HEK293 (cell line): ENCODE results near the gene S100A8.

Experiments
- CTCF ChIA-PET: fragments of 350-600 bp; formaldehyde crosslinking; extraction: SDS; loops from one replicate; lab custom pipeline; 2021; ENCODE audit warnings: antibody characterized with exemption; lab: Yijun Ruan, JAX
- POLR2A ChIA-PET: fragments of 300-600 bp; formaldehyde crosslinking; extraction: SDS; loops from one replicate; lab custom pipeline; 2020; ENCODE audit warnings: antibody characterized with exemption, inconsistent platforms; lab: Yijun Ruan, JAX
- H3K27ac ChIP-seq: fragments of 200-500 bp; sonication (Bioruptor generic); 2 replicates; pipeline ENCODE4 v1.5.1; 2014; ENCODE audit warnings: low read depth, low read length, control low read depth, inconsistent platforms; ENCODE audit errors: extremely low read depth
- H3K36me3 ChIP-seq, 2 experiments: fragments of 200-500 bp in 1 of 2; sonication (Bioruptor generic) in 1 of 2; 1 replicate in 1 of 2; 2 replicates in 1 of 2; pipeline ENCODE4 v1.5.1; 2014 to 2017; ENCODE audit warnings: inconsistent platforms in 2 of 2, low read length in 2 of 2; ENCODE audit not compliant: control insufficient read depth in 2 of 2, insufficient read depth in 1 of 2
- H3K4me1 ChIP-seq: fragments of 200-500 bp; sonication (Bioruptor generic); 2 replicates; pipeline ENCODE4 v1.5.1; 2014; ENCODE audit warnings: mild to moderate bottlenecking, low read length, inconsistent platforms; ENCODE audit not compliant: control insufficient read depth, insufficient read depth
- H3K4me3 ChIP-seq: 2 replicates; pipeline ENCODE4 v1.5.1; 2011; ENCODE audit warnings: low read depth, mild to moderate bottlenecking, control low read depth, low read length, moderate library complexity
- H3K9me3 ChIP-seq: fragments of 200-500 bp; sonication (Bioruptor generic); 2 replicates; pipeline ENCODE4 v1.5.1; 2014; ENCODE audit warnings: low read depth, low read length, inconsistent platforms; ENCODE audit not compliant: control insufficient read depth, insufficient read depth
- GLI2 ChIP-seq: fragments of 450-650 bp; formaldehyde crosslinking; IDR thresholded peaks from 2 replicates; pipeline ENCODE4; 2017; ENCODE audit warnings: missing biosample characterization, missing genetic modification characterization, low read depth, borderline replicate concordance
- KLF7 ChIP-seq: fragments of 450-650 bp; formaldehyde crosslinking; IDR thresholded peaks from 2 replicates; pipeline ENCODE4 v1.5.1; 2016; ENCODE audit warnings: missing biosample characterization, missing genetic modification characterization, borderline replicate concordance
- PRDM4 ChIP-seq: fragments of 450-650 bp; formaldehyde crosslinking; IDR thresholded peaks from 2 replicates; pipeline ENCODE4 v1.5.1; 2017; ENCODE audit warnings: missing biosample characterization, missing genetic modification characterization
- SALL2 ChIP-seq: fragments of 450-650 bp; formaldehyde crosslinking; IDR thresholded peaks from 2 replicates; pipeline ENCODE4 v1.5.0; 2017; ENCODE audit warnings: missing biosample characterization, mild to moderate bottlenecking, missing genetic modification characterization, borderline replicate concordance
- SETDB1 ChIP-seq: IDR thresholded peaks from one replicate; pipeline ENCODE4 v1.6.1; 2017; ENCODE audit warnings: mild to moderate bottlenecking, low read length, moderate library complexity, mixed read lengths; ENCODE audit not compliant: insufficient read length
- SP2 ChIP-seq: fragments of 450-650 bp; formaldehyde crosslinking; IDR thresholded peaks from 2 replicates; pipeline ENCODE4 v1.5.1; 2016; ENCODE audit warnings: missing biosample characterization, missing genetic modification characterization
- ZFP3 ChIP-seq: fragments of 450-650 bp; formaldehyde crosslinking; IDR thresholded peaks from 2 replicates; pipeline ENCODE4 v1.5.1; 2016; ENCODE audit warnings: low read depth, missing biosample characterization, missing genetic modification characterization
- ZFP69B ChIP-seq: fragments of 450-650 bp; formaldehyde crosslinking; IDR thresholded peaks from 2 replicates; pipeline ENCODE4 v1.5.1; 2016; ENCODE audit warnings: missing biosample characterization, missing genetic modification characterization
- ZNF175 ChIP-seq: fragments of 450-650 bp; formaldehyde crosslinking; IDR thresholded peaks from 2 replicates; pipeline ENCODE4 v1.5.1; 2016; ENCODE audit warnings: missing biosample characterization, missing genetic modification characterization
- ZNF202 ChIP-seq: fragments of 450-650 bp; formaldehyde crosslinking; IDR thresholded peaks from 2 replicates; pipeline ENCODE4 v1.5.1; 2016; ENCODE audit warnings: missing biosample characterization, missing genetic modification characterization, borderline replicate concordance
- ZNF274 ChIP-seq, 2 experiments: fragments of 200-500 bp in 1 of 2; fragments of 450-650 bp in 1 of 2; sonication (Bioruptor generic) in 1 of 2; formaldehyde crosslinking in 1 of 2; IDR thresholded peaks; 2 replicates each; pipeline versions ENCODE4 v1.5.1 to v1.6.1; 2014 to 2016; ENCODE audit warnings: borderline replicate concordance in 1 of 2, inconsistent platforms in 1 of 2, low read length in 1 of 2, missing biosample characterization in 1 of 2, missing genetic modification characterization in 1 of 2
- ZNF350 ChIP-seq: fragments of 450-650 bp; formaldehyde crosslinking; IDR thresholded peaks from 2 replicates; pipeline ENCODE4 v1.5.0; 2017; ENCODE audit warnings: missing biosample characterization, mild to moderate bottlenecking, missing genetic modification characterization
- ZNF366 ChIP-seq: fragments of 450-650 bp; formaldehyde crosslinking; conservative IDR thresholded peaks from 2 replicates; pipeline ENCODE4 v1.5.1; 2016; ENCODE audit warnings: missing biosample characterization, missing genetic modification characterization
- ZNF391 ChIP-seq: fragments of 450-650 bp; formaldehyde crosslinking; IDR thresholded peaks from 2 replicates; pipeline ENCODE4 v1.5.1; 2016; ENCODE audit warnings: low read depth, missing biosample characterization, missing genetic modification characterization, borderline replicate concordance
- ZNF416 ChIP-seq: fragments of 450-650 bp; formaldehyde crosslinking; IDR thresholded peaks from 2 replicates; pipeline ENCODE4 v1.5.1; 2016; ENCODE audit warnings: missing biosample characterization, missing genetic modification characterization
- ZNF501 ChIP-seq: fragments of 450-650 bp; formaldehyde crosslinking; IDR thresholded peaks from 2 replicates; pipeline ENCODE4 v1.5.1; 2016; ENCODE audit warnings: missing biosample characterization, missing genetic modification characterization
- ZNF521 ChIP-seq: fragments of 450-650 bp; formaldehyde crosslinking; IDR thresholded peaks from 2 replicates; pipeline ENCODE4 v1.5.1; 2017; ENCODE audit warnings: missing biosample characterization, mild to moderate bottlenecking, missing genetic modification characterization
- ZNF791 ChIP-seq: fragments of 450-650 bp; formaldehyde crosslinking; IDR thresholded peaks from 2 replicates; pipeline ENCODE4 v1.5.1; 2016; ENCODE audit warnings: missing biosample characterization, missing genetic modification characterization
- ZSCAN4 ChIP-seq: fragments of 450-650 bp; formaldehyde crosslinking; IDR thresholded peaks from 2 replicates; pipeline ENCODE4 v1.5.1; 2017; ENCODE audit warnings: missing biosample characterization, missing genetic modification characterization
- TF ChIP-seq, protein P1 (sequence below): fragments of 450-650 bp; formaldehyde crosslinking; IDR thresholded peaks from 2 replicates; pipeline ENCODE4 v1.5.1; 2016; ENCODE audit warnings: missing biosample characterization, missing genetic modification characterization, borderline replicate concordance
- TF ChIP-seq, protein P2 (sequence below): fragments of 450-650 bp; formaldehyde crosslinking; IDR thresholded peaks from 2 replicates; pipeline ENCODE4 v1.5.1; 2016; ENCODE audit warnings: missing biosample characterization, missing genetic modification characterization
- TF ChIP-seq, protein P3 (sequence below): fragments of 450-650 bp; formaldehyde crosslinking; IDR thresholded peaks from 2 replicates; pipeline ENCODE4 v1.5.1; 2016; ENCODE audit warnings: missing biosample characterization, missing genetic modification characterization

The S100A8 gene

DNA sequence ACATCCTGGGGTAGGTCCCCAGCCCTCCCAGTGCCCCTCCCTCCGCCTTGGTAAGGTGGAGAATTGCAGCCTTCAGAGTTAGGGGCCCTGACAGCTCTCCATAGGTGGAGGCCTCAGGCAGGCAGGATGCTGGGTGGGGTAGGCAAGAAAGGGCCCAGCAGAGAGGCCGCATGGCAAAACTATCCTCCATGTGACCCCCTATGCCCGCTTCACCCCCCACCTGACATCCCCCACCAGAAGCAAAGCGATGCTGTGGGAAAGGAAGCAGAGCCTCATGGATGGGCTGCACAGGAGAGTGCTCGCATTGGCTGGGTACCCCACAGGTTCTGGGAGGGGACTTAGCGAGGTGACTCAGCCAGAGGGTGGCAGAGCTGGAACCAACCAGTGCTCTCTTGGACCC lies 31.6 kb downstream of the S100A8 start:
- POLR2A ChIA-PET, result no interaction called here
- no peaks in the 10 kb centered on the region for H3K4me1 ChIP-seq
- no peak overlapping the region for H3K27ac ChIP-seq
- H3K9me3 ChIP-seq, result no peaks in the 10 kb centered on the region
- no peaks in the 10 kb centered on the region for H3K36me3 ChIP-seq
- TF ChIP-seq ZNF416, result no peak
- no peak for TF ChIP-seq SALL2 (tag by site-specific recombination)
- TF ChIP-seq, protein P1, sequence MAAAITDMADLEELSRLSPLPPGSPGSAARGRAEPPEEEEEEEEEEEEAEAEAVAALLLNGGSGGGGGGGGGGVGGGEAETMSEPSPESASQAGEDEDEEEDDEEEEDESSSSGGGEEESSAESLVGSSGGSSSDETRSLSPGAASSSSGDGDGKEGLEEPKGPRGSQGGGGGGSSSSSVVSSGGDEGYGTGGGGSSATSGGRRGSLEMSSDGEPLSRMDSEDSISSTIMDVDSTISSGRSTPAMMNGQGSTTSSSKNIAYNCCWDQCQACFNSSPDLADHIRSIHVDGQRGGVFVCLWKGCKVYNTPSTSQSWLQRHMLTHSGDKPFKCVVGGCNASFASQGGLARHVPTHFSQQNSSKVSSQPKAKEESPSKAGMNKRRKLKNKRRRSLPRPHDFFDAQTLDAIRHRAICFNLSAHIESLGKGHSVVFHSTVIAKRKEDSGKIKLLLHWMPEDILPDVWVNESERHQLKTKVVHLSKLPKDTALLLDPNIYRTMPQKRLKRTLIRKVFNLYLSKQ (tag by site-specific recombination), result no peak
- no peak for TF ChIP-seq KLF7
- no peak for TF ChIP-seq ZNF501 (tag by site-specific recombination)
- TF ChIP-seq, protein P2, sequence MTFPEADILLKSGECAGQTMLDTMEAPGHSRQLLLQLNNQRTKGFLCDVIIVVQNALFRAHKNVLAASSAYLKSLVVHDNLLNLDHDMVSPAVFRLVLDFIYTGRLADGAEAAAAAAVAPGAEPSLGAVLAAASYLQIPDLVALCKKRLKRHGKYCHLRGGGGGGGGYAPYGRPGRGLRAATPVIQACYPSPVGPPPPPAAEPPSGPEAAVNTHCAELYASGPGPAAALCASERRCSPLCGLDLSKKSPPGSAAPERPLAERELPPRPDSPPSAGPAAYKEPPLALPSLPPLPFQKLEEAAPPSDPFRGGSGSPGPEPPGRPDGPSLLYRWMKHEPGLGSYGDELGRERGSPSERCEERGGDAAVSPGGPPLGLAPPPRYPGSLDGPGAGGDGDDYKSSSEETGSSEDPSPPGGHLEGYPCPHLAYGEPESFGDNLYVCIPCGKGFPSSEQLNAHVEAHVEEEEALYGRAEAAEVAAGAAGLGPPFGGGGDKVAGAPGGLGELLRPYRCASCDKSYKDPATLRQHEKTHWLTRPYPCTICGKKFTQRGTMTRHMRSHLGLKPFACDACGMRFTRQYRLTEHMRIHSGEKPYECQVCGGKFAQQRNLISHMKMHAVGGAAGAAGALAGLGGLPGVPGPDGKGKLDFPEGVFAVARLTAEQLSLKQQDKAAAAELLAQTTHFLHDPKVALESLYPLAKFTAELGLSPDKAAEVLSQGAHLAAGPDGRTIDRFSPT (tag by site-specific recombination), result no peak
- no peak for TF ChIP-seq ZNF350 (tag by site-specific recombination)
- no peak for TF ChIP-seq ZNF202 (tag by site-specific recombination)
- TF ChIP-seq GLI2 (tag by site-specific recombination), result no peak
- TF ChIP-seq ZNF391 (tag by site-specific recombination), result no peak
- TF ChIP-seq, protein P3, sequence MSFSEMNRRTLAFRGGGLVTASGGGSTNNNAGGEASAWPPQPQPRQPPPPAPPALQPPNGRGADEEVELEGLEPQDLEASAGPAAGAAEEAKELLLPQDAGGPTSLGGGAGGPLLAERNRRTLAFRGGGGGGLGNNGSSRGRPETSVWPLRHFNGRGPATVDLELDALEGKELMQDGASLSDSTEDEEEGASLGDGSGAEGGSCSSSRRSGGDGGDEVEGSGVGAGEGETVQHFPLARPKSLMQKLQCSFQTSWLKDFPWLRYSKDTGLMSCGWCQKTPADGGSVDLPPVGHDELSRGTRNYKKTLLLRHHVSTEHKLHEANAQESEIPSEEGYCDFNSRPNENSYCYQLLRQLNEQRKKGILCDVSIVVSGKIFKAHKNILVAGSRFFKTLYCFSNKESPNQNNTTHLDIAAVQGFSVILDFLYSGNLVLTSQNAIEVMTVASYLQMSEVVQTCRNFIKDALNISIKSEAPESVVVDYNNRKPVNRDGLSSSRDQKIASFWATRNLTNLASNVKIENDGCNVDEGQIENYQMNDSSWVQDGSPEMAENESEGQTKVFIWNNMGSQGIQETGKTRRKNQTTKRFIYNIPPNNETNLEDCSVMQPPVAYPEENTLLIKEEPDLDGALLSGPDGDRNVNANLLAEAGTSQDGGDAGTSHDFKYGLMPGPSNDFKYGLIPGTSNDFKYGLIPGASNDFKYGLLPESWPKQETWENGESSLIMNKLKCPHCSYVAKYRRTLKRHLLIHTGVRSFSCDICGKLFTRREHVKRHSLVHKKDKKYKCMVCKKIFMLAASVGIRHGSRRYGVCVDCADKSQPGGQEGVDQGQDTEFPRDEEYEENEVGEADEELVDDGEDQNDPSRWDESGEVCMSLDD, result no peak
- TF ChIP-seq SP2 (tag by site-specific recombination), result no peak
- no peak for TF ChIP-seq PRDM4
- TF ChIP-seq ZNF521 (tag by site-specific recombination), result no peak
- TF ChIP-seq SETDB1, result no peak
- no peak for TF ChIP-seq ZNF366
- TF ChIP-seq ZNF791, result no peak
- TF ChIP-seq, all 188 proteins: peak for 0
- H3K4me3 ChIP-seq, result no peak overlapping the region
- CTCF ChIA-PET, result interaction anchor here (0.7 to 11.6 kb wide), 3 partner anchors 136 to 870 kb away, joined by 3 to 259 read pairs (median 4); no protein-coding TSS in a partner anchor

DNA sequence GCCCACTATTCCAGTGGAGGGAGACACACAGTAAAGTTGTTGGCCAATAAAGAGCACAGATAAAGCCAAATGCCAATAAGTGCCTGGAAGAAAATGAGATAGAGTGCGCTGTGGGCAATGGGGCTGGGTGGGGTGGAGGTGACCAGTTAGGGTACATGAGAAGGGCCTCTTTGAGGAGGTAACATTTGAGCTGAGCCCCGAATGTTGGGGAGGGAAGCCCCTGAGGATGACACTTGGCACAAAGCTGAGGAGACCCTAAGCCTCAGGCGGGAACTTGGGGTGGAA lies 32.2 kb downstream of the S100A8 start:
- CTCF ChIA-PET, result interaction anchor here (0.6 to 11.6 kb wide), 3 partner anchors 45 to 151 kb away, joined by 3 to 259 read pairs (median 4); no protein-coding TSS in a partner anchor
- Histone ChIP-seq H3K4me3 (no peak overlapping the region), H3K27ac (no peak overlapping the region), H3K9me3 (no peaks in the 10 kb centered on the region), H3K4me1 (no peaks in the 10 kb centered on the region), H3K36me3 (no peaks in the 10 kb centered on the region)
- POLR2A ChIA-PET, result interaction anchor here (0.5 kb wide), 1 partner anchor 230 kb away, joined by 3 read pairs; no protein-coding TSS in a partner anchor
- TF ChIP-seq ZFP69B (no peak), ZSCAN4 (tag by site-specific recombination) (no peak), ZNF274 (IDR thresholded peaks at IDR 0.05; ENCODE audit: low read length) (no peak), ZNF274 (tag by site-specific recombination; IDR thresholded peaks at IDR 0.05; ENCODE audit: borderline replicate concordance) (no peak), ZFP3 (tag by site-specific recombination) (no peak), ZNF175 (no peak)
